Stimulated activated CD4-positive, alpha-beta T cell treated with anti-CD3 and anti-CD28 coated beads, Interleukin-15, amount 100 ng/mL, for 24 hours (primary cell): Measurements from ENCODE around the gene LAMB1.
"Not testable (repeated sequence)": the region's sequence is repeated elsewhere in the genome, so short reads cannot be mapped to it uniquely, and the experiment has no call there.

ENCODE experiments used
- DNase-seq: peaks from one replicate; pipeline ENCODE4 v3.0.0-alpha.2; 2020

Gene LAMB1

DNA sequence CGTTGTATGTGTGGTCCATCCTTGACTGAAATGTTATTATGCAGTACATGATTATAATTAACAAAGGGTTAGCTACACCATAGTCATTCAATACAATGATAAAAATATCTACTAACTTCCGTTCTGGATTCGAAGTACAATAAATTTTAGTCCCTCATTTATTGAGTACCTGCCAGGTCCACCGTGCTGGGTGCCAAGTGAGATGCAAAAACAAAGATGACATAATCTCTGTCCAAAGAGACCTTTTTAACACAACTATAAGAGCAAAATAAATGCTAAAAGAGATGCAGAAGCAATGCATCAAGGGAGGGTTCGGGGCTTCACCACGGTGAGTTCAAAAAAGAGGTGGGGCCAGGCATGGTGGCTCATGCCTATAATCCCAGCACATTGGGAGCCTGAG lies 33.1 kb downstream of the LAMB1 start:
- no peak for DNase-seq

DNA sequence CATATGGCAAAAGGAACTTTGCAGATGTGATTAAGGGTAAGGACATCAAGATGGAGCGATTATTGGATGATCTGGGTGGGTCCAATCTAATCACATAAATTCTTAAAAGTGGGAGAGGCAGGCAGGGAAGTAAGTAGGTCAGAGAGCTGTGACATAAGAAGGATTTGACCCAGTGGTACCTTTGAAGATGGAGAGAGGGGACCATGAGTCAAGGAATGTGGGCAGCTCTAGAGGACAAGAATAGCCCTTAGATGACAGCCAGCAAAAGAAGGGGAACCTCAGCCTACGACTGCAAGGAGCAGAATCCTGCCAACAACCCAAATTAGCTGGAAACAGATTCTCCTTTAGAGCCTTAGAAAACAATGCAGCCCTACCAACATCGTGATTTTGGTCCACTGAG lies 34.5 kb downstream of the LAMB1 start:
- no peak for DNase-seq

DNA sequence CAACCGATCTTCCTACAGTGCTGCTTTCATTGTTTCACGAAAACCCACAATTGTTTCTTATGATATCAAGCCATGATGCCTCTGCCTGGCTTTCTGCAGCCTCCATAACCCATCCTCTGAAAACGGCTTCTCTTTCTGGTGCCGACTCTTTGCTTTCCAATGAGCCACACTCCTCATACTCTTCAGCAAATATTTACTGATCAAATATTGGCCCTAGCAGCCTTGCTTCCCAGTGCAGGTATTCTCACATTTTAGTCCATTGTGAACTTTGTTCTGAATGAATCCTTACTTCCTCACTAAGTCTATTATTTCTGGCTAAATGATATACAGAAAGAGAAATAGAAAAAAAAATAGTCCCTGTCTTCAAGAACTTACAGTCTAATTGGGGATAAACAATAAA lies 35.5 kb downstream of the LAMB1 start:
- no peak for DNase-seq

DNA sequence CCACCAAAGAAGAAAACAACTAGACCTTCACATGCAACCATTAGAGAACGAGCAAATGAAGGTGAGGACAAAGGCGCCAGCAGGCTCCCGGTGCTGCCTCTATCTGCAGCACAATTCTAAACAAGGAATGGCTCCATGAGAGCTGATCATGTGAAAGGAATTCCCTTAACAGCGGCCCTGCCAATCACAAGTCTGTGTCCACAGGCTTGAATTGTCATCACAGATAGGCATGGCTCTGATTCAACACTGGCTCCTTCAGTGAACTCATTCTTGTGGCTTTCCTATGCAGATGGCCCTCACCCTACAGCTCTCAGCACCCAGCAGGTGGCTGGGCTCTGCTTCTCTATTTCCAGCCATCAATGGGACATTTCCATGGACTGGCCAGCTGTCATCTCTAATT lies 36.2 kb downstream of the LAMB1 start:
- DNase-seq: no peak

DNA sequence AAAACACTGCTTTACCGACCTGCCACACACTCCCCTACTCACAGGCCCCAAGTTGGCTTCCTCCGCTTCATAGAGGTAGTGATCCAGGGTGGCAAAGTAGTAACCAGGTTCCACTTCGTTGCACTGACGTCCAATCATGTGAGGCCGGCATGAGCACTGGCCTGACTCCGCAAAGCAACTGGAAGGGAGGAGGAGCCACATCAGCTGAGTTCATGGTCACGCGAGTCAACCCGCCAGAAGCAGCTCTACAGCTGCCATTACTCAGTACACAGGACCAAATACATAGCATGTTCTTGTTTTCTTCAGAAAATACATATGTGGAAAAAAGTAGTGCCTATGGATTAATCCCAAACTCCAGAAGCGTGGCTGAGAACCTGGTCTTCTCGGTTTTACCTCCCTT lies 38.5 kb downstream of the LAMB1 start:
- DNase-seq: no peak

DNA sequence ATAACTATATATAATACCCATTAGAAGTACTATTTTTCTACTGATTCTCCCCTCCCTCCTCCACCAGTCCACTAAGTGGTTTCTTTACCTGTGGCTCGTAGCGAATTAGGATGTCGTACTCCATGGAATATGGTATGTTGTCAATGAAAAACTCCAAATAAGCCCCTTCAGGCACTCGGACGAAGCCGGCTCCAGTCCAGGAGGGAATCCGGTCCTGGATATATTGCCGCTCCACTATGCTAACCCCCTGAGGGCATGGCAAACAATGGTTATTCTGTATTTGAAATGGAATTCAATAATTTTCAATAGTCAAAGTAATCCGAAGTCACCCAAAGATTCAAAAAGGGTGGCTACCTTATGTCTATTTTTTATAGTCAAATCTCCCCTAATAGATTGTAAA lies 40.1 kb downstream of the LAMB1 start:
- no peak for DNase-seq

DNA sequence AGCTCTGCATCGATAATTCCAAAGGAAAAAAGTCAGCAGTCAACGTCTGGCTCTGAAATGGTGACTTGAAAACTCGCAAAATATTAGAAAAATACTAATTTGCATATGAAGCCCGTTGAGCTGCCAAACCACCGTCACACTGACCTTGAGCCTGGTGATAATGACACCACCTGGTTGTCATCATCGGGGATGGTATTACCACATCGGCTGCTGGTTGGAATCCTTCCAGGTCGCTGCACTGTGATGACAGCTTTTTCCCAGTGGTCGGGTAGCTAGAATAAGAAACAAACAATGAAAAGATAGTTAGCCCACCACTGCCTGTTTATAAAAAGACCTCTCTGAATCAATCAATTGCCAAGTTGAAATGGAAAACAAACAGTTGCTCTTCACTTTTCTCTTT lies 41.6 kb downstream of the LAMB1 start:
- DNase-seq: no peak

DNA sequence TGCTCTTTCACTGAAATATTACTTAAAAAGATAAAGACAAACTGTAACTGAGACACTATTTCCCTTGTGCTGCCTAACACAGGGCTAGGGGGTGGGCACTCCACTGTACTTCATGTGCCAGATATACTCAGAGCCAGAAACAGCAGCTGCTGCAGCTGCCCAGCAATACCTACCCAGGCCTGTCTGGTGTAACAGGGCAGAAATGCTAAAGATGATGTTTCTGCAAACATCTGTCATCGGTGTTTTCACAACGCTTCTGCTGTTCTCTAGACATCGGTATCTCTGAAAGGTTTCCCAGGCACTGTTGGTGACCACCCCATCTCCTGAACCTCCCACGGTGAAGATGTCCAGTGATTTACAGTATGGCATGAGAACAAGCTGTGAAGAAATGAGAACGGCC lies 42.7 kb downstream of the LAMB1 start:
- no peak for DNase-seq

DNA sequence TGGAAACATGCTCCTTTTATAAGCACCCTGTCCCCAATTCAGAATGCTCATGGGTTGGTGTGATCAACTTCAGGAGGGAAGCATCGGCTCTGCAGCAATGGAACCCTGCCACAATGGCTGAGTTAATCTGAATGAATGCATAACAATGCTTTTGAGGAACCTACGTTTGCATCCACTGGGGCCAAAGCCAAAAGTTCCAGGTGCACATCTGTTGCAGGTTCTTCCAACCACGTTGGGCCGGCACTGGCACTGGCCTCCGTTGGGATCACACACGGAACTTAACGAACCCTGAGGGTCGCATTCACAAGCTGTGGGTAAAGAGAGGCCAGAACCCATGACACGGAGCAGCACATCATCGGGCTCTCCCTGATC lies 43.4 kb downstream of the LAMB1 start:
- DNase-seq: no peak

DNA sequence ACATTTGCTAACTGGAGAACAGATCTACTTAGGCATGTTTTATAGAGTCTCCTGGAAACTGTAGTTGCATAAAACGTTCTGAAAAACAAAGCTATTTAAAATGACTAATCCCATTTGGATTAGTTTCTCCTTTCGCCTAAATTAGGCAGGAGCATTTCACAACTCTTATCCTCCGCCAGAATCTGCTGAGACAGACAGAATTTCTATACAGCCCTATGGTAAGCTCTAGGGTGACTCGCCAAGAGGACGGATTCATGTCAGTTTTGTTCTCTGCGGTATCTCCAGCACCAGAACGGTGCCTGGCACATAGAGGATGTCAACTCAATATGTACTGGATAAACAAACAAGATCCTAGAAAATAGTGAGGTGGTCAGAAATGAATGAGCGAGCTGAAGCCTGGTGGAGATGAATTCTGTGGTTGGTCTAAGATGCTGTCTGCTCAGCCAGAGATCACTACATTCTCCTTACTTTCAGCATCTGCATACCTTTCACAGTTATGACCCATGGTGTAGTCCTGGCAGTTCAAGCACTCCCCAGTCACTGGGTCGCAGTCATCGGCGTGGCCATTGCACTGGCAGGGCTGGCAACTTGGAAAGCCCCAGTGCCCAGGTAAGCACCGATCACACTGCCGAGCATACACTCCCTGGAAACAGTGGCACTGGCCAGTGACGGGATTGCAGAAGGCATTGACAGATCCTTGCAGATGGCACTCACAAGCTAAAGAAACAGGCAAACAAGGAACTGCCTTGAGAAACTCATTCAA lies 44.0 kb downstream of the LAMB1 start:
- DNase-seq: no peak

DNA sequence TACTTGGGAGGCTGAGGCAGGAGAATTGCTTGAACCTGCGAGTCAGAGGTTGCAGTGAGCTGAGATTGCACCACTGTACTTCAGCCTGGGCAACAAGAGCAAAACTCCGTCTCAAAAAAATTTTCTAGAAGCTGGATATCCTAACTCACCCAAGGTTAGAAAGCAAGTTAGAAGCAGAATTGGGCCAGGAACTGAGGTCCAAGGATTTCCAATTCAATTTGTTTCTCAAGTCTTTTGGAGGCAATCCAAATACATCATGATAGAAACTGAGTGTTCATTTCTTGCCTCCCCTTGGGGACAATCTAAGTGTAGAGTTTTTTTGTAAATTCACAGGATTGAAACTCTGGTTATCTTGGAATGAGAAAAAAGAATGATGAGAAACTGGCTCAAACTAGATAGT lies 45.5 kb downstream of the LAMB1 start:
- no peak for DNase-seq

DNA sequence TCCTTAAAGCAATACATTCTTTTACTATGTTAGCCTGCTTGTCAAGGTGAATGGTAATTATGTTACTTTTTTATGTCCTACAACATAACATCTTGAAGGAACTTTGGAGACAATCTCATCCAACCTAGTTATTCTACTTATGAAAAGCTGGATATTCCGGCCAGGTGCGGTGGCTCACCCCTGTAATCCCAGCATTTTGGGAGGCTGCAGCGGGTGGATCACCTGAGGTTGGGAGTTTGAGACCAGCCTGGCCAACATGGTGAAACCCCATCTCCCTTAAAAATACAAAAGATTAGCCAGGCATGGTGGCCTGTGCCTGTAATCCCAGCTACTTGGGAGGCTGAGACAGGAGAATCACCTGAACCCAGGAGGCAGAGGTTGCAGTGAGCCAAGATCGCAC lies 46.0 kb downstream of the LAMB1 start:
- not testable (repeated sequence) for DNase-seq

DNA sequence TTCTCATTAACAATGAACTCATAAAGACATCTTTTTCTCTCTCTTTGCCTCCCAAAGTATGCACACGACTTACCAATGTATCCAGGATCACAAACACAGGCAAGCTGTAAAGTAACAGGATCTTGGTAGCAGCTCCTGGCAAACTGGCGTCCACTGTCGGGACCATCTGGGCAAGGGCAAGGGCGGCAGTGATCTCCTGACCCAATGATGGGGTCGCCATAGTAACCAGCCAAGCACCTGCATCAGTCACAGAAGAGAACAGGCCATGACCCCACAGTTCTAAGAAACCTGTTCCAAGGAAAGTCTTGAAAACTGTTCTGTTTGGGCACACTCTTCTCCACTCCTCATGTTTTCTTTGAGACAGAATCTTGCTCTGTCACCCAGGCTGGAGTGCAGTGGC lies 47.6 kb downstream of the LAMB1 start:
- DNase-seq: no peak

DNA sequence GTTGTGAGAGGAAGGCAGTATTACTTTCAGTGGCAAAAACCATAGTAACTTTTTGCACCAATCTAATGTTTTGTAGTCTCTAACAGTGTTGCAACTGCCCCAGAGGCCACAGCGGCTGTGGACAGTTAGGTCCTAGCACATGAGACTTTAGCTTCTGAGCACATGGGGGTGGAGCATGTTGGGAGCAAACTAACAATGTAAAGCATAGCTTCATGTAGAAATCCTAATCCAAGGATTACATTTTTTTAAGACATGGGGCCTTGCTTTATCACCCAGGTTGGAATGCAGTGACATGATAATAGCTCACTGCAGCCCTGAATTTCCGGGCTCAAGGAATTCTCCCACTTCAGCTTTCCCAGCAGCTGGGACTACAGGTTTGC lies 49.0 kb downstream of the LAMB1 start:
- no peak for DNase-seq

DNA sequence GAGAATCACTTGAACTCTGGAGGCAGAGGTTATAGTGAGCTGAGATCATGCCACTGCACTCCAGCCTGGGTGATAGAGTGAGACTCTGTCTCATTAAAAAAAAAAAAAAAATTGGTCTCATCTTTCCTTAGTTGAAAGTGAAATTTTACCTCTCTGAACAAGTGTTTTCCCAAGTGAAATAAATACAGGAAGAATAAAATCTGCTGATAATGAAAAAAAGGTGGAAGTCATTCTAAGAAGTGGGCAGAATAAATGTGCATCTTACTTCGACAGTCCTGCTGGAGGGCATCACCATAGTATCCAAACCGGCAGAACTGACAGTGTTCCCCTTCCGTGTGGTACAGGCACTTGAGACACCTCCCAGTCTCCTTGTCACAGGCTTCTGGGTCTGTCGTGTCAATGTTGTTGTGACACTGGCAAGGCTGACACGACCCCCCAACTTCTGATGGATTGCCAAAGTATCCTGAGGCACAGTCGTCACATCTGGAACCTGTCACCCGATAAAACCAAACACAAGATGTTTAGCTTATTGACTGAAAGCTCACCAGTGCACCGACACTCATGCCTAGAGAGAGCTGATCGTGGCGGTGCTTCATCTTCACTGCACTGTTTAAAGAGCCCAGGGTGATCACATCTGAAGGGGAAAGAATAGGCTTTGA lies 49.6 kb downstream of the LAMB1 start:
- no peak for DNase-seq

DNA sequence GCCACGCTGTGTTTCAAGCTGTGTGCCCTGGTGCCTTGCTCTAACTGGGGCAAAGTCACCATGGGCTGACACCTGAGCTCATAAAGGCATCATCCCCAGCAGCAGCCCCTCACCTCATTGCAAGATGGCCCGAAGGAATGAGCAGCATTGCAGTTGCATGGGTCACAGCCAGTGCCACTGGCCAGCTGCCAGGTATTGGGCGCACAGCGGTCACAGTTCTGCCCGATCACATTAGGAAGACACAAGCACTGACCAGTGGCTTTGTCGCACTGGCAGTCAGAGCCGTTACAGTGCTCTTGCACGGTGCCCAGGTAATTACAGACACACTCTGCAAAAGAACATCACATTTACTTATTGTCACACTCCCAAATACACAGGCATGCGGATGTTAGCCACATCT lies 51.1 kb downstream of the LAMB1 start:
- no peak for DNase-seq

DNA sequence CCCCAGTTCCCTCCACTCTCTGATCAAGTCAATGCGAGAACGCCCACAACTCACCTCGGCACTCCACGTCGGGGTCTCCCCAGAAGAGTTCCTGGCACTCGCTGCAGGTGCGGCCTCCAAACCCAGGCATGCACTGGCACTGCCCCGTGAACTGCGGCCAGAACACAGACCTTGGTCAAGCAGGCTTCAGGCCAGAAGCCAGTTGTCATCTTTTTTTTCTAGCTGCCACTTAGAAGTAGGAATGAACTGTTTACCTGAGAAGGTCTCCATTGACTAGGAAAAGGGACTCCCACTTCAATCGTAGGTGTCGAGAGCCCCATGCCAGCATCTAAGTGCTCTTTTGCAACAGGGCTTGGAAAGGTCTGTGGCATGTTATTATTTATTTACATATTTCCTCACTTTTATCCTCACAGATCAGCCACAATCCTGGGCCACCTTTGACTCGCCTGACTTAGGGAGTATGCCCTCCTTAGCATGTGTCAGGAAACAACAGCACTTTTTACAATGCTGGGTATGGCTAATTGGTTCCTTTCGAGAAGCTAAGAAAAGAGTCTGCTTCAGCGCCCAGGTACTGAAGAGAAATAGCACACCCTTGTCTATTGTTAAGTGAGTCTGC lies 51.7 kb downstream of the LAMB1 start:
- DNase-seq: no peak

DNA sequence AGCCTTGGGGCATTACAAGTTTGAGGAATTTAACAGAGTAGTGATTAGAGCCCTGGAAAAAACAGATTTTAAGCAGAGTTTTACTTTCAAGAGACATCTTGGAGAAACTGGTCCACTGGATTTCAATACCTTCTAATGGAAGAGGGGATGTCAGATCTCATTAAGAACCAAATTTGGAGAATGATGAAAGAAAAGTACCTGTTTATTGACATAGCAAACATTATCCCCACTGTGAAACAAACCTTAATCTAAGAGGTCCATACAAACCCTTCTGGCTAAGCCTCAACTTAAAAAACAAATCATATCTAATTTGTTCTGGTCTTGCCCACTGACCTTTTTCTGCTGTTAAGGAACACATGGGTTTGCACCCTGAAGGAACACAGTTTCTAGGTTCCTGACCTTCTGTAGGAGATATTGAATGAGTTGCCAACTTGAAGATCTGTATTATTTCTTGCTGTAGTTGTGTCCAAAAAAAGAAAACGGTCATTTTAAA lies 53.5 kb downstream of the LAMB1 start:
- no peak for DNase-seq

DNA sequence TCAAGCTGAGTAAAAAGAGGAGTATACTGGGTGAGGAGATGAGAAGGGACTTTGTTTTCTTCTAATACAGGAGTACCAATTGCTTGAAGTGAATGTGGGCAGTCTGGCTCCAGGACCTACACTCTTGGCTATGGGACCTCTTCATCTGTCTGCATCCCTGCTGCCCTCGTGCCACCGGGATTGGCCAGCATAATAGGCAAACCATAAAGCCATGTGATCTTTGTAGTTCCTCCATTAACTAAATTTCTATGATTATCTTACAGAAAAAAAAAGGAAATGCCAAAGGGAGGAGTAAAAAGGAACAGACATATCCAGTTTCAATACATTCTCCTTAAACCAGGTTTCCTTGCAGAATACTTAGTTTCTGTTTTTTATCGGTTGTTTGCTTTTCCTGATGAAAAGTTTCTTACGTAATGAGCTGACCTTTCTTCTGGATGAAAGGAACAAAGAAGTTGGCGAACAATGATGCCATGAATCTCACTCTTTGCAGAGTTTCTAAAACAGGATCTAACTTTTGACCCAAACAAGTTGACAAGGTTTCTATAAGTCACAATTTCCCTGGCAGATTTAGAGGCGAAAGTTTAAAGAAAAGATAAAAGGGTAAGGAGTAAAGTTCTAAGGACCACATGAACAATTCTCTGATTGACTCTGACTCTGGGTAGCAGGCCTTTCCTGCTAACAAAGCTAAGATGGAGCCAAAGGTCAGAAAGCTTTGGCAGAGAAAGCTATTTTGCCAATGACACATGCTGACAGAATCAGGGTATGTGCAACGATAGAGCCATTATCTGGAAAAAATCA lies 54.1 kb downstream of the LAMB1 start:
- no peak for DNase-seq

DNA sequence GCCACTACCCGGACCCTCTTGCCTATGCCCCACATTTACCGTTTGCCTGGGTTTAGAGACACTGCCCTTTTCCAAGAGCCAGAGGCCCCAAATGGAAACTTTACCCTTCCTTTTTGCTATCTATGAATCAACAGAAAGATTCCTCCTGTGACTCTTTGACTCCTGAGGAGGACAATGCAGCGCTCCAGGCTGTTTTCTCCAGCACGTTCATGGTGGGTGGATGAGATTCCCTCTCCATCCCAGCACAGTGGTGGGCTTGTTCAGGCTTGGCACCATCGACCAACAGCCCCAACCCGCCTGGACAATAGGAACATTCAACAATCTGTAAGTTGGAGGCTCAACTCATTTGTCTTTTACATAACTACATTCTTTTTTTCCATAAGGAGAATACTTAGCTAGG lies 56.1 kb downstream of the LAMB1 start:
- no peak for DNase-seq

DNA sequence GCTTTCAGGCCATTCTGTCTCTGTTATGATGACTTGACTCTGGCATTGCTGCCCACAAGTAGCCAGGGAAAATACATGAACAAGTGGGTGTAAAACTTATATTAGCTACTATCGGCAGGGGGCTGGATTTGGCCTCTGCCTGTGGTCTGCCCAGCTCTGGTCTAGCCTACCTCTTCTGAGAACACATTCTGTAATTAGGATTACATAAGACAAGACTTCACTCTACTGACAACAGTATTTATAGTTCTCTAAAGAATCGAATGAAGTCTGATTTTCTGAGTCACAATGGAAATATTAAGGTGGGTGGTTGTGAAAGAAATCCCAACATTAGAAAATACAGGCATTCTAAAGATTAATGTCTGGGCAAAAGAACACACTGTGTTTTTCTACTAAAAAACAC lies 56.5 kb downstream of the LAMB1 start:
- no peak for DNase-seq

DNA sequence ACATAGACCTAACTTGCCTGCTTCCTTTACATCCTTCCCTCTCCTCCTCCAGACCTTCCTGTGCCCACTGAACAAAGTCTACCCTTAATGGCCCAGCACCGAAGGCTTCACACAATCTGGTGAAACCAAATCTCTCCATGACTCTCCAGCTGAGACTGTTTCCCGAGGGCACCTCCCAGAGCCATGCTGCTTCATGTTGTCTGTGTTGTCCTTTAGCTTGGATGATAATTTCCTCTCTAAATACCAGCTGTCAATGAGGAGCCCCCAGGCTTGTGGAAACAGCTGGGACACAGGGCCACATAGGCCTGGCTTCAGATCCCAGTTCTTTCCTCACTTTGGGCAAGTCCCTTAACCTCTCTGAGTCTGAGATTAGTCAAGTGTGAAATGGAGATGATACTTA lies 57.6 kb downstream of the LAMB1 start:
- no peak for DNase-seq

DNA sequence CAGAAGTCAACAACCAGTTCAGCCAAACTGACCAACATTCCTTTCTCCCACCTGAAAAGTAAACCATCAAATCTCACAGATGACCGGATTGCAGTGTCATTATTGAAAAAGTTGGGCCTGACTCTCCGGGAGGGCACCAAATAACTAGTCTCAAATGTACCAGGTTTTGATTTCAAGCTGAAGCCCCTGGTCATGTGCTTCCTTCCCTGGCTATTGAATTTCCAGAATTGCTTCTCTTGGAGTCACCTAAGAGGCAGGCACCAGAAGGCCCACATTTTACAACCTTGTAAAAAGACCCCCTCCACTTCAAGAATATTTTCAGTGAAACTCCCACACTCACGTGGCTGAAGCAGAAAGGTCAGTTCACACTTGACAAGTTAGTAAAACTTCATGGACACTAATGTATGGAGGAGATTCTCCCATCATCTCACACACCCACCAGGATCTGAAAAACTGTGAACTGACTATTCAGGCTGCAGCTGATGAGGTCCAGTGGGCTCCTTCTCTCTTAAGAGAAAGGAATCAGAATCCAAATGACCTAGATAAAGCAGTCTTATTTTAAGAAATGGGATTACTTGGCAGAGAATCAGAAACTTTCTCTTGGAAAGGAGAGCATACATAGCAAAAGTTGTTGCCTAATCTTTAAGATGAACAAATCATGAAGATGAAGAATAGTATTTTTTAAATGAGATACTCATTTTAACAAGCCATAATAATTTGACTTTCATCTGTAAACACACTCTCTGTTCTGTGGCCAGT lies 58.4 kb downstream of the LAMB1 start:
- no peak for DNase-seq
